K562 (cell line): ENCODE data around the gene KNDC1. TPM values are rescaled to one million over a fixed set of nuclear protein-coding genes. Genes with fewer than 3 reads are reported as not detected.

ENCODE experiments used
- CBX5 ChIP-seq: IDR thresholded peaks from 2 replicates; pipeline ENCODE4 v1.6.1; 2014; ENCODE audit warnings: low read depth, borderline replicate concordance
- POLR3A ChIP-seq: IDR thresholded peaks from 2 replicates; pipeline ENCODE4 v1.6.1; 2011; ENCODE audit warnings: borderline replicate concordance, mild to moderate bottlenecking, moderate library complexity; ENCODE audit not compliant: insufficient read length, insufficient read depth; ENCODE audit errors: extremely low read depth
- ZBTB7A ChIP-seq: IDR thresholded peaks from 2 replicates; pipeline ENCODE4 v1.6.1; 2011; ENCODE audit warnings: low read depth, mild to moderate bottlenecking, low read length, moderate library complexity, borderline replicate concordance; ENCODE audit not compliant: control insufficient read depth
- polyA plus RNA-seq, 8 experiments: library from polyadenylated mRNA; depleted of rRNA in 4 of 8; stranded (reverse) in 5 of 8; unstranded in 3 of 8; fragments of >200 nt; fragmentation: Nextera tagmentation in 2 of 8; fragmentation: Illumina TruSeq in 1 of 8; extraction: Ambion mirVana in 2 of 8; extraction: Trizol in 1 of 8; gene quantifications; 2 replicates each; pipeline versions ENCODE4 v1.2.1 to v1.2.3, GENCODE V29; 2011 to 2014; ENCODE audit warnings: inconsistent platforms in 1 of 8, missing spikeins in 1 of 8
- total RNA-seq, 7 experiments: library from RNA; depleted of rRNA in 6 of 7; stranded (reverse); fragments of >200 nt in 6 of 7; fragmentation: Illumina TruSeq in 2 of 7; extraction: Trizol in 2 of 7; gene quantifications; 2 replicates each; pipeline versions ENCODE4 v1.2.1 to v1.2.3, GENCODE V29; 2011 to 2021; ENCODE audit warnings: low replicate concordance in 1 of 7
- TF ChIP-seq, protein P1 (sequence below): fragments of 150-350 bp; conservative IDR thresholded peaks from 2 replicates; pipeline ENCODE4 v1.6.1; 2014; ENCODE audit warnings: low read length
- TF ChIP-seq, protein P2 (sequence below): fragments of 450-650 bp; IDR thresholded peaks from 2 replicates; pipeline ENCODE4 v1.6.1; 2016

KNDC1 gene
- total and polyA plus RNA-seq, 9 of the 15 experiments (the other 6 are each of a cell fraction or from before 2014, with no cell fraction given) = 0.07 to 0.26 (median 0.11) TPM; not detected in 6

DNA sequence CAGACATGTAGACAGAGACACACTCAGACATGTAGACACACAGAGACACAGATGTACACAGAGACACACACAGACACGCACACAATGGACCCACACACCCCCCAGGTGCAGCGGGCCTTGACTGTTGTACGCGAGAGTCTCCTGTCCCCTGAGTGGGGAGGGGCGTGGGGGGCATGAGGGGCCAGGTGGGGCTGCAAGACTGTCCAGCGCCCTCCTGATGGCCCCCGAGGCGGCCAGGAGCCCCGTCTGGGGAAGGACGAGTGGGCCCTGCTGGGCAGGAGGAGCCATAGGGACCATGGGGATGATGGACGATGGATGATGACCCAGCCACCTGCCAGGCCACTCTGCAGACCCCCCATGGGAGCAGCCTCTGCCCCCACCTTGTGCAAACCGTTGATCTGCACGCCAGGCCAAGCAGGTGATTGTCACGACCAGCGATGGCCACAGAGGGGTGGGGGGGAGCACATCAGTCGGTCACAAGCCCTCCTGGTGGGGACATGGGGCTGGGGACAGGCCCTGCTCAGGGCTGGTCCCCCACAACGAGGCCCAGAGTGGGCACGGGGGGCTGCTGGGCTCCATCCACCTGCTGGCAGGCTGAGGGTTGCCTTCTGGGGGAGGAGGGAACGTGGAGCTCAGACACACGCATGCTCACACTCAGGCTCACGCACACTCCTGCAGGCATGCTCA is 89.2 kb downstream of the KNDC1 start (continued):
- TF ChIP-seq, protein P1, sequence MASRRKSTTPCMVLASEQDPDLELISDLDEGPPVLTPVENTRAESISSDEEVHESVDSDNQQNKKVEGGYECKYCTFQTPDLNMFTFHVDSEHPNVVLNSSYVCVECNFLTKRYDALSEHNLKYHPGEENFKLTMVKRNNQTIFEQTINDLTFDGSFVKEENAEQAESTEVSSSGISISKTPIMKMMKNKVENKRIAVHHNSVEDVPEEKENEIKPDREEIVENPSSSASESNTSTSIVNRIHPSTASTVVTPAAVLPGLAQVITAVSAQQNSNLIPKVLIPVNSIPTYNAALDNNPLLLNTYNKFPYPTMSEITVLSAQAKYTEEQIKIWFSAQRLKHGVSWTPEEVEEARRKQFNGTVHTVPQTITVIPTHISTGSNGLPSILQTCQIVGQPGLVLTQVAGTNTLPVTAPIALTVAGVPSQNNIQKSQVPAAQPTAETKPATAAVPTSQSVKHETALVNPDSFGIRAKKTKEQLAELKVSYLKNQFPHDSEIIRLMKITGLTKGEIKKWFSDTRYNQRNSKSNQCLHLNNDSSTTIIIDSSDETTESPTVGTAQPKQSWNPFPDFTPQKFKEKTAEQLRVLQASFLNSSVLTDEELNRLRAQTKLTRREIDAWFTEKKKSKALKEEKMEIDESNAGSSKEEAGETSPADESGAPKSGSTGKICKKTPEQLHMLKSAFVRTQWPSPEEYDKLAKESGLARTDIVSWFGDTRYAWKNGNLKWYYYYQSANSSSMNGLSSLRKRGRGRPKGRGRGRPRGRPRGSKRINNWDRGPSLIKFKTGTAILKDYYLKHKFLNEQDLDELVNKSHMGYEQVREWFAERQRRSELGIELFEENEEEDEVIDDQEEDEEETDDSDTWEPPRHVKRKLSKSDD = no peak
- no peak for TF ChIP-seq CBX5
- peak; percentile 21; the same call in 1 of the 2 replicates for TF ChIP-seq ZBTB7A
- TF ChIP-seq POLR3A = no peak
- TF ChIP-seq, protein P2, sequence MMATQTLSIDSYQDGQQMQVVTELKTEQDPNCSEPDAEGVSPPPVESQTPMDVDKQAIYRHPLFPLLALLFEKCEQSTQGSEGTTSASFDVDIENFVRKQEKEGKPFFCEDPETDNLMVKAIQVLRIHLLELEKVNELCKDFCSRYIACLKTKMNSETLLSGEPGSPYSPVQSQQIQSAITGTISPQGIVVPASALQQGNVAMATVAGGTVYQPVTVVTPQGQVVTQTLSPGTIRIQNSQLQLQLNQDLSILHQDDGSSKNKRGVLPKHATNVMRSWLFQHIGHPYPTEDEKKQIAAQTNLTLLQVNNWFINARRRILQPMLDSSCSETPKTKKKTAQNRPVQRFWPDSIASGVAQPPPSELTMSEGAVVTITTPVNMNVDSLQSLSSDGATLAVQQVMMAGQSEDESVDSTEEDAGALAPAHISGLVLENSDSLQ = no peak
